22Rv1 (cell line): ENCODE measurements around the gene TMEM184C.

Source experiments
- CTCF ChIP-seq: fragments of 450-650 bp; IDR thresholded peaks from 2 replicates; pipeline ENCODE4 v1.5.1; 2017; ENCODE audit warnings: mild to moderate bottlenecking
- ZFX ChIP-seq: fragments of 450-650 bp; IDR thresholded peaks from 2 replicates; pipeline ENCODE4 v1.6.1; 2017; ENCODE audit warnings: antibody characterized with exemption, borderline replicate concordance

- TF ChIP-seq CTCF (no peak), ZFX (no peak)
Measured at GRCh38 chr4:147638365-147638764, 21.2 kb downstream of the TMEM184C start.
